Stomach (tissue), 4 donors: ENCODE measurements around the gene ATP2B3.

Experiments
- POLR2AphosphoS5 ChIP-seq, 3 donors: sonication (generic); formaldehyde crosslinking; IDR thresholded peaks; one replicate each; pipeline ENCODE4 v1.6.1; 2016; ENCODE audit warnings: antibody characterized with exemption in 3 of 3
- TF ChIP-seq, protein P1 (sequence below), 7 experiments: fragments of 450-650 bp in 4 of 7; fragments of 200-600 bp in 3 of 7; sonication (generic) in 3 of 7; IDR thresholded peaks; one replicate each; pipeline ENCODE4 v1.5.1; 2016 to 2019; ENCODE audit warnings: antibody characterized with exemption in 7 of 7, control low read depth in 2 of 7, mild to moderate bottlenecking in 1 of 7

GRCh38 chrX:153492543-153492942 lies 24.9 kb upstream of the ATP2B3 start:
- TF ChIP-seq, protein P1, sequence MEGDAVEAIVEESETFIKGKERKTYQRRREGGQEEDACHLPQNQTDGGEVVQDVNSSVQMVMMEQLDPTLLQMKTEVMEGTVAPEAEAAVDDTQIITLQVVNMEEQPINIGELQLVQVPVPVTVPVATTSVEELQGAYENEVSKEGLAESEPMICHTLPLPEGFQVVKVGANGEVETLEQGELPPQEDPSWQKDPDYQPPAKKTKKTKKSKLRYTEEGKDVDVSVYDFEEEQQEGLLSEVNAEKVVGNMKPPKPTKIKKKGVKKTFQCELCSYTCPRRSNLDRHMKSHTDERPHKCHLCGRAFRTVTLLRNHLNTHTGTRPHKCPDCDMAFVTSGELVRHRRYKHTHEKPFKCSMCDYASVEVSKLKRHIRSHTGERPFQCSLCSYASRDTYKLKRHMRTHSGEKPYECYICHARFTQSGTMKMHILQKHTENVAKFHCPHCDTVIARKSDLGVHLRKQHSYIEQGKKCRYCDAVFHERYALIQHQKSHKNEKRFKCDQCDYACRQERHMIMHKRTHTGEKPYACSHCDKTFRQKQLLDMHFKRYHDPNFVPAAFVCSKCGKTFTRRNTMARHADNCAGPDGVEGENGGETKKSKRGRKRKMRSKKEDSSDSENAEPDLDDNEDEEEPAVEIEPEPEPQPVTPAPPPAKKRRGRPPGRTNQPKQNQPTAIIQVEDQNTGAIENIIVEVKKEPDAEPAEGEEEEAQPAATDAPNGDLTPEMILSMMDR (IDR thresholded peaks at IDR 0.05), result no peak
- no peak for TF ChIP-seq POLR2AphosphoS5 (IDR thresholded peaks at IDR 0.05)
